Fibroblast of lung (primary cell): ENCODE data around the gene SLX9. TPM values are rescaled to one million over a fixed set of nuclear protein-coding genes. Genes with fewer than 3 reads are reported as not detected.

Experiments
- DNase-seq, 2 donors: peaks; one replicate each; pipeline versions ENCODE4 v3.0.0 to v3.0.0-alpha.2; 2010; ENCODE audit warnings: low read depth in 2 of 2
- H2AFZ ChIP-seq: 2 replicates; pipeline ENCODE4 v1.5.1; 2012; ENCODE audit warnings: low read length, control low read depth, inconsistent platforms
- H3K27ac ChIP-seq: 2 replicates; pipeline ENCODE4 v1.5.1; 2011; ENCODE audit warnings: low read length, control low read depth; ENCODE audit not compliant: insufficient read depth
- H3K27me3 ChIP-seq: 2 replicates; pipeline ENCODE4 v1.5.1; 2011; ENCODE audit warnings: mild to moderate bottlenecking, low read length; ENCODE audit not compliant: control insufficient read depth, insufficient read depth
- H3K36me3 ChIP-seq: 2 replicates; pipeline ENCODE4 v1.5.1; 2011; ENCODE audit warnings: low read length; ENCODE audit not compliant: control insufficient read depth, insufficient read depth
- H3K4me1 ChIP-seq: 2 replicates; pipeline ENCODE4 v1.5.1; 2011; ENCODE audit warnings: low read length; ENCODE audit not compliant: control insufficient read depth, insufficient read depth; ENCODE audit errors: extremely low read depth
- H3K4me2 ChIP-seq: 2 replicates; pipeline ENCODE4 v1.5.1; 2011; ENCODE audit warnings: low read length, control low read depth; ENCODE audit not compliant: insufficient read depth; ENCODE audit errors: extremely low read depth
- H3K4me3 ChIP-seq, 4 experiments: fragments of 200-600 bp in 1 of 4; sonication (generic) in 1 of 4; replicated peaks in 1 of 4; 2 replicates each; pipeline ENCODE4 v1.5.1; 2011 to 2016; ENCODE audit warnings: low read length in 4 of 4, low read depth in 3 of 4, mild to moderate bottlenecking in 3 of 4, control low read depth in 2 of 4, inconsistent platforms in 1 of 4, mixed read lengths in 1 of 4; ENCODE audit not compliant: insufficient read depth in 1 of 4; ENCODE audit errors: control extremely low read depth in 1 of 4
- H3K79me2 ChIP-seq: 2 replicates; pipeline ENCODE4 v1.5.1; 2012; ENCODE audit warnings: mild to moderate bottlenecking, low read length, inconsistent platforms; ENCODE audit not compliant: control insufficient read depth, insufficient read depth
- H3K9ac ChIP-seq: 2 replicates; pipeline ENCODE4 v1.5.1; 2011; ENCODE audit warnings: mild to moderate bottlenecking, low read length, control low read depth; ENCODE audit not compliant: insufficient read depth
- H3K9me3 ChIP-seq: 2 replicates; pipeline ENCODE4 v1.5.1; 2012; ENCODE audit warnings: low read depth, low read length; ENCODE audit not compliant: control insufficient read depth, insufficient read depth
- H4K20me1 ChIP-seq: 2 replicates; pipeline ENCODE4 v1.5.1; 2011; ENCODE audit warnings: low read length; ENCODE audit not compliant: control insufficient read depth, insufficient read depth; ENCODE audit errors: extremely low read depth
- EZH2 ChIP-seq: IDR thresholded peaks from 2 replicates; pipeline ENCODE4 v1.5.1; 2012; ENCODE audit warnings: low read length, control low read depth, mild to moderate bottlenecking; ENCODE audit errors: missing control alignments
- polyA plus RNA-seq, 2 donors: library from polyadenylated mRNA; depleted of rRNA in 1 of 2; stranded (reverse) in 1 of 2; unstranded in 1 of 2; fragments of >200 nt; gene quantifications; 2 replicates each; pipeline ENCODE4 v1.2.1, GENCODE V29; 2011 to 2012; ENCODE audit warnings: missing spikeins in 1 of 2
- total RNA-seq: library from RNA; depleted of rRNA; stranded (reverse); fragments of >200 nt; gene quantifications from 2 replicates; pipeline ENCODE4 v1.2.1, GENCODE V29; 2014
- TF ChIP-seq, protein P1 (sequence below), 2 donors: IDR thresholded peaks in 1 of 2; conservative IDR thresholded peaks in 1 of 2; 1 replicate in 1 of 2; 2 replicates in 1 of 2; pipeline ENCODE4 v1.5.1; 2011 to 2012; ENCODE audit warnings: low read length in 2 of 2, control low read depth in 1 of 2, inconsistent platforms in 1 of 2, low read depth in 1 of 2, mild to moderate bottlenecking in 1 of 2

SLX9 gene
- total and polyA plus RNA-seq, 2 donors (not counting 1 experiment from before 2014, with no cell fraction given): 9.7 to 14.9 TPM

DNA sequence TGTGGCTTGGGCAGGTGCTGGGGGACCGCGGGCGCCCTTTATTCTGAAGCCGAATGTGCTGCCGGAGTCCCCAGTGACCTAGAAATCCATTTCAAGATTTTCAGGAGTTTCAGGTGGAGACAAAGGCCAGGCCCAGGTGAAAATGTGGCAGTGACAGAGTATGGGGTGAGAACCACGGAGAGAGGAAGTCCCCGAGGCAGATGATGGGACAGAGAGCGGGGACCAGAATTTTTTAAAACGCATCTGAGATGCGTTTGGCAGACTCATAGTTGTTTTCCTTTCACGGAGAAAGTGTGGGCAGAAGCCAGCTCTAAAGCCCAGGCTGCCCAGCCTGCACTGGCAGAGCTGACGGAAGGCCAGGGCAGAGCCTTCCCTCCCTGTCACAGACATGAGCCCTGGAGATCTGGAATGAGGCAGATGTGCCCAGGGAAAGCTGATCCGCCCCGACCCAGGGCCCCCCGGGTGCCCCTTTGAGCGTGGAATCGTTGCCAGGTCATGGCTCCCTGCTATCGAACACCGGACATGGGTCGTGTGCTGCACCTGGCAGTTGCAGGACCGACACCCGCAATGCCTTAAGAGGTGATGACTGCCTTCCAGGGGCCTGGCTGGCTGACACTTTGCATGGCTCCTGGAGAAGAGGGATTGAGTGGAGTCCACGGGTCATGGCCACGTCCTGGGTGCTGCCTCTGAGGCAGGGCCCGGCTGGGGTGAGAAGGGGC is 6.5 kb upstream of the SLX9 start:
- DNase-seq: no peak
- Histone ChIP-seq H3K4me3 (no peak overlapping the region), H3K4me1 (peaks cover 6% of the 10 kb centered on the region), H3K9ac (no peak overlapping the region), H3K4me2 (no peak overlapping the region), H3K36me3 (no peaks in the 10 kb centered on the region), H3K27me3 (peaks cover 34% of the 10 kb centered on the region), H3K79me2 (no peaks in the 10 kb centered on the region), H3K27ac (no peak overlapping the region), H4K20me1 (no peaks in the 10 kb centered on the region), H3K9me3 (no peaks in the 10 kb centered on the region), H2AFZ (no peak overlapping the region)
- TF ChIP-seq, protein P1, sequence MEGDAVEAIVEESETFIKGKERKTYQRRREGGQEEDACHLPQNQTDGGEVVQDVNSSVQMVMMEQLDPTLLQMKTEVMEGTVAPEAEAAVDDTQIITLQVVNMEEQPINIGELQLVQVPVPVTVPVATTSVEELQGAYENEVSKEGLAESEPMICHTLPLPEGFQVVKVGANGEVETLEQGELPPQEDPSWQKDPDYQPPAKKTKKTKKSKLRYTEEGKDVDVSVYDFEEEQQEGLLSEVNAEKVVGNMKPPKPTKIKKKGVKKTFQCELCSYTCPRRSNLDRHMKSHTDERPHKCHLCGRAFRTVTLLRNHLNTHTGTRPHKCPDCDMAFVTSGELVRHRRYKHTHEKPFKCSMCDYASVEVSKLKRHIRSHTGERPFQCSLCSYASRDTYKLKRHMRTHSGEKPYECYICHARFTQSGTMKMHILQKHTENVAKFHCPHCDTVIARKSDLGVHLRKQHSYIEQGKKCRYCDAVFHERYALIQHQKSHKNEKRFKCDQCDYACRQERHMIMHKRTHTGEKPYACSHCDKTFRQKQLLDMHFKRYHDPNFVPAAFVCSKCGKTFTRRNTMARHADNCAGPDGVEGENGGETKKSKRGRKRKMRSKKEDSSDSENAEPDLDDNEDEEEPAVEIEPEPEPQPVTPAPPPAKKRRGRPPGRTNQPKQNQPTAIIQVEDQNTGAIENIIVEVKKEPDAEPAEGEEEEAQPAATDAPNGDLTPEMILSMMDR (conservative IDR thresholded peaks at IDR 0.05 in 1 of 2, IDR thresholded peaks at IDR 0.05 in 1 of 2; ENCODE audit: low read depth in 1 of 2, low read length in 2 of 2): no peak
- no peak for TF ChIP-seq EZH2

DNA sequence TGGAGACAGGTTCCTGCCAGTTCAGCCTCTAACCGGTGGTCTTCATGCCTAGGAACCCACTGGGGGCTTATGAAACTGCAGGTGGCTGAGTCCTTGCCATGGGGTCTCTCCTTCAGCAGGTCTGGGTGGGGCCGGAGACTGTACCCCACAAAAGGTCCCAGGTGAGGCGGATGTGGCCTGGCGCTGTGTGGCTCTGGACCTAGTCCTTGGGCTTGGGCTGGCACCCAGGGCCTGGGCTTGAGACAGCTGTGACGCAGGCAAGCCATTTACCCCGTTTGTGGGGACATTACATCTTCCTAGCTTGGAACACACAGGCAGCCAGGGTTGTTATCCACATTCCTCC is 5.9 kb upstream of the SLX9 start:
- H2AFZ ChIP-seq: no peak overlapping the region
- no peaks in the 10 kb centered on the region for H4K20me1 ChIP-seq
- H3K9me3 ChIP-seq: no peaks in the 10 kb centered on the region
- H3K36me3 ChIP-seq: no peaks in the 10 kb centered on the region
- H3K9ac ChIP-seq: no peak overlapping the region
- H3K27ac ChIP-seq: no peak overlapping the region
- no peaks in the 10 kb centered on the region for H3K79me2 ChIP-seq
- H3K27me3 ChIP-seq: peaks cover 34% of the 10 kb centered on the region
- TF ChIP-seq, protein P1 (conservative IDR thresholded peaks at IDR 0.05 in 1 of 2, IDR thresholded peaks at IDR 0.05 in 1 of 2; ENCODE audit: low read depth in 1 of 2, low read length in 2 of 2): no peak
- no peak for TF ChIP-seq EZH2
- no peak overlapping the region for H3K4me2 ChIP-seq
- no peak for DNase-seq
- no peak overlapping the region for H3K4me3 ChIP-seq
- H3K4me1 ChIP-seq: peaks cover 5% of the 10 kb centered on the region

DNA sequence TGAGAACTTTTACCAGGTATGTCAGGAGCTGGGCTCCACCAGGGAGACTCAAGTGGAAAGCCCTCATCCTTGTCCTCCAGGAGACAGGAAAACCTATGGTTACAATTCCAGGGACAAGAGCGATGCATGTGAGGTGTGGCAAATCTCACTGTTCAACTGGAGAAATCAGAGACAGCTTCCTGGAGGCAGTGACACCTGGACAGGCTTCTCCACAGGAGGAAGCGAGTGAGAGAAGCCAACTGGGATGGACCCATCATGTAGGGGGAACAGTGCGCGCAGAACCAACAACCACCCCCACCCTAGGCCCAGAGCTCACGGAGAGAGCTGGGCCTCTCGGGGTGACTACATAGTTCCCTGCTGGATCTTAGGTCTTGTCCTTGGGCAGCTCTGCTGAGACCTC is 5.6 kb upstream of the SLX9 start:
- no peak for TF ChIP-seq EZH2
- TF ChIP-seq, protein P1 (conservative IDR thresholded peaks at IDR 0.05 in 1 of 2, IDR thresholded peaks at IDR 0.05 in 1 of 2; ENCODE audit: low read depth in 1 of 2, low read length in 2 of 2): no peak
- H3K9ac ChIP-seq: no peak overlapping the region
- H2AFZ ChIP-seq: no peak overlapping the region
- no peaks in the 10 kb centered on the region for H4K20me1 ChIP-seq
- no peaks in the 10 kb centered on the region for H3K79me2 ChIP-seq
- no peak for DNase-seq
- H3K9me3 ChIP-seq: no peaks in the 10 kb centered on the region
- H3K36me3 ChIP-seq: no peaks in the 10 kb centered on the region
- no peak overlapping the region for H3K4me3 ChIP-seq
- peaks cover 34% of the 10 kb centered on the region for H3K27me3 ChIP-seq
- no peak overlapping the region for H3K27ac ChIP-seq
- peaks cover 5% of the 10 kb centered on the region for H3K4me1 ChIP-seq
- H3K4me2 ChIP-seq: no peak overlapping the region
